GM13976 (cell line): ENCODE measurements around the gene OR2S2.
"Not testable (repeated sequence)": the region's sequence is repeated elsewhere in the genome, so short reads cannot be mapped to it uniquely, and the experiment has no call there.

ENCODE experiments used
- DNase-seq: peaks from one replicate; pipeline ENCODE4 v3.0.0; 2012; ENCODE audit warnings: low spot score
- CTCF ChIP-seq: IDR thresholded peaks from 2 replicates; pipeline ENCODE4 v1.5.1; 2012; ENCODE audit warnings: borderline replicate concordance, mild to moderate bottlenecking; ENCODE audit not compliant: insufficient read depth; ENCODE audit errors: extremely low read depth, missing control alignments, control extremely low read depth
- in situ Hi-C: fragments of 300-500 bp; cut with MboI; formaldehyde crosslinking; loops from one replicate; pipeline ENCODE4 v1.12.0; 2022; ENCODE audit warnings: low sequenced_read_pairs, mixed read lengths, inconsistent platforms; ENCODE audit not compliant: unreplicated experiment

Gene OR2S2

DNA sequence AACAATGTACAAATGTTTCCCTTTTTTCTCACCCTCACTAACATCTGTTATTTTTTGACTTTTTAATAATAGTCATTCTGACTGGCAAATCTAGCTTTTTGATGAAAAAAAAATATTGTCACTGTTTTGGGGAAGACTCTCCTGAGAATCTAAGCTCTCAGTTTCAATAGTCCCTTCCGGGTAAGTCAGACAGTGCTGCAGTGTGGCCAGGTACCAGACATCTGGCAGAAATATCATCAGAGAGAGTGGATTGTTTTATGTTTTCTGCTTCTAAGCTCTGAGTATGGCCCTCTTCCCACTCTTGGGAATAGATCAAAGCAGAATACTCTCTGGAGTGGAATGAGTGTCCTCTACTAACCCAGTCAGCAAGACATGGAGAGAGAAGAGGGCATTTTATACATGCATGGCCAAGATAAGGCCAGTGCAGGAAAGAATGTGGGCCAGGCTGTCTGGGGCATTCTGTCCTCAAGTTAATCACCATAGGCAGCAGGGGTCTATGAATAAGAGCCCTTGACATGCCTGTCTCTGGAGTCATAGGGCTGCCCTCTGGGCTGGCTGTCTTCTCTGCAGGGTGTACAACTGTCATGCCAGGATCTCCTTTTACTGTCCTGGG, 38.5 kb upstream of the OR2S2 start:
- TF ChIP-seq CTCF = no peak

DNA sequence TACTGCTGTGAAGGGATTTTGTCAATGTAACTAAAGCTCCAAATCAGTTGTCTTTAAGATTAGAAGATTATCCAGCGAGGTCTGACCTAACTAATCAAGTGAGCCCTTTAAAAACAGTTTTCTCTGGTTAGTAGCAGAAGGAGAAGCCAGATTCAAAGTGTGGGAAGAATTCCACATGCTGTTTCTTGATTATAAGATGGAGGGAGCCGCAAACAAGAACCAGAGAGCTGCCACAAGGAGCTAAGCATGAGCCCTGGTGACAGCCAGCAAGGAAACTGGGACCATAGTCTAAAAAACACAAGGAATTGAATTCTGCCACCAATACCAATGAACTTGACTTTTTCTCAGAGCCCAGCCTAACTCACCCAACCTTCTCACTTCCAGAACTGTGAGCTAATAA, 37.0 kb upstream of the OR2S2 start:
- in situ Hi-C loops = no loop called here
- no peak for TF ChIP-seq CTCF
- DNase-seq = no peak

More for the DNA sequence above, 38.5 kb upstream of the OR2S2 start:
- DNase-seq = no peak
- in situ Hi-C loops = no loop called here

GRCh38 chr9:35993976-35994720, 36.2 kb upstream of the OR2S2 start:
- no peak for TF ChIP-seq CTCF
- in situ Hi-C loops = no loop called here
- no peak for DNase-seq

DNA sequence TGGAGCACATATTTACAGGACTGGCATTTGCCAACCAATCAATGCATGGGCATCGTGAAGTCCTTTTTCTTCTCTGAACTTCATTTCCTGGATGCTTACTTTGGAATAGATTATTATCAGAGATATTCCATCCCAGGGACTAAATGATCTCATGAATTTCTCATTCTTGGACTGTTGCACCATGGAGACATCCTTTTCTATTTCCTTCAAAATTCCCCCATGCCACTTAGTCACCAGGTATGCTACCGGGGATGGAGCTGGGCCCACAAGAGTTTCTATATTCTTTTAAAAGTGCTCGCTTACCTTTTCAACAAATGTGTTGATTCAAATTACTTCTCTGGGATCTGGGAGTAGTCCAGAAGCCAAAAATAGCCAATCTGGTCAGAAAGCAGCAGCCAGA, 35.2 kb upstream of the OR2S2 start:
- in situ Hi-C loops, DNase-seq: not testable (repeated sequence)

DNA sequence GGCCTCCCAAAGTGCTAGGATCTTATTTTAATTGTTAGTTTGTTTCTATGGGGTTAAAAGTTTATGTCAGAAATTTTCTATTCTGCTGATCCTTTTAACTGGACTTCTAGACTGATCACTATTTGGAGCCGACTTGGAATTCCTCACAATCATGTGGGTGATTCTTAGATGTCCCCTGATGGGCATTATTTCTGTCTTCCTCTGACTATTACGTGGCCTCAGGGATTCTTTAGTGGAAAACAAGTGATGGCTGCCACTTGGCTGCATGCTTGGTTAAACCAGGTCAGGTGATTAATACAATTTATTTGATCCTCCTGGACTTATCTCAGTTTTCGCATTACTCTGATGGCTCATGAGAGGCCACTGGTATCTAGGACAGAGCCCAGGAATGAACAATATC, 32.2 kb upstream of the OR2S2 start:
- DNase-seq = no peak
- in situ Hi-C loops = no loop called here
- no peak for TF ChIP-seq CTCF

- no peak for TF ChIP-seq CTCF
- in situ Hi-C loops = no loop called here
- DNase-seq = no peak
Measured at GRCh38 chr9:35984021-35984420, 26.1 kb upstream of the OR2S2 start.

DNA sequence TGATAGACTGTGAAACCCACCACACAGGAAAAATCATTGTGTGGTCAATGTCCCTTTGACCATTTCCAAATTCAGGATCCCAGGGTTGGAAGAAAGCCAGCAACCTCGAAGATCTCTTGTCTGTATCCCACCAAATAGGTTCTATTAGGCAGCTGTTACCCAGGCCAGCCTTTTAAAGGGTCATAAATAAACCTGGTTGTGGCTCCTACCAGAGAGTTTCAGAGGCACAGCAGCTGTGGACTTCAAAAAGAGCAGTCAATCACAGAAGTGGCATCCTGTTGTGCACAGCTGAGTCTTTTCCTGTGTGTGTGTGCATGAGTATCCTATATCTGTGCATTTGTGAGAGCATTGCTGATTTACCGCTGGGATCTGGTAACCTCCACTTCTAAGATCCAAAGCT, 23.7 kb upstream of the OR2S2 start:
- TF ChIP-seq CTCF = no peak
- no peak for DNase-seq
- in situ Hi-C loops = no loop called here
